Ishikawa (cell line): ENCODE measurements around the gene NT5M.

ENCODE experiments used
- CREB1 ChIP-seq: IDR thresholded peaks from 2 replicates; pipeline ENCODE4 v1.6.1; 2012; ENCODE audit warnings: low read depth
- EGR1 ChIP-seq: IDR thresholded peaks from 2 replicates; pipeline ENCODE4 v1.6.1; 2012
- EP300 ChIP-seq: IDR thresholded peaks from 2 replicates; pipeline ENCODE4 v1.6.1; 2012; ENCODE audit warnings: borderline replicate concordance
- MAX ChIP-seq: IDR thresholded peaks from 2 replicates; pipeline ENCODE4 v1.6.1; 2012
- REST ChIP-seq: IDR thresholded peaks from 2 replicates; pipeline ENCODE4 v1.6.1; 2012; ENCODE audit warnings: low read depth, mild to moderate bottlenecking
- TAF1 ChIP-seq: IDR thresholded peaks from 2 replicates; pipeline ENCODE4 v1.6.1; 2012; ENCODE audit warnings: low read depth, mild to moderate bottlenecking
- TCF12 ChIP-seq: IDR thresholded peaks from 2 replicates; pipeline ENCODE4 v1.6.1; 2012; ENCODE audit warnings: low read depth
- USF1 ChIP-seq: IDR thresholded peaks from 2 replicates; pipeline ENCODE4 v1.6.1; 2012
- YY1 ChIP-seq: IDR thresholded peaks from 2 replicates; pipeline ENCODE4 v1.6.1; 2012; ENCODE audit warnings: low read depth
- ZBTB7A ChIP-seq: IDR thresholded peaks from 2 replicates; pipeline ENCODE4 v1.6.1; 2012; ENCODE audit warnings: low read depth

- TF ChIP-seq REST (no peak), TAF1 (no peak), CREB1 (no peak), YY1 (no peak), EGR1 (no peak), USF1 (no peak), ZBTB7A (no peak), MAX (no peak), TCF12 (no peak), EP300 (no peak)
Measured at GRCh38 chr17:17279316-17279715, 23.9 kb upstream of the NT5M start.
